Caco-2 (cell line): Measurements from ENCODE around the gene ATG7. TPM values are rescaled to one million over a fixed set of nuclear protein-coding genes. Genes with fewer than 3 reads are reported as not detected.
"Not testable (repeated sequence)": the region's sequence is repeated elsewhere in the genome, so short reads cannot be mapped to it uniquely, and the experiment has no call there.

ENCODE experiments used
- BruUV-seq: library from RNA; stranded (reverse); fragments of 400-500 nt; replicated peaks from 2 replicates; lab custom pipeline; 2021; lab: Mats Ljungman, UMichigan
- CTCF ChIA-PET: fragments of 300-600 bp; sonication (Branson Sonifier 250); formaldehyde crosslinking; loops from one replicate; lab custom pipeline; 2022; ENCODE audit warnings: antibody characterized with exemption; lab: Charles Lee
- POLR2A ChIA-PET: fragments of 300-600 bp; sonication (Branson Sonifier 250); formaldehyde crosslinking; loops from one replicate; lab custom pipeline; 2022; ENCODE audit warnings: antibody characterized with exemption; lab: Charles Lee
- DNase-seq, 2 experiments: peaks; one replicate each; pipeline versions ENCODE4 v3.0.0 to v3.0.0-alpha.2; 2020 to 2022
- H3K27me3 ChIP-seq: replicated peaks from 2 replicates; pipeline ENCODE4 v1.6.0; 2011; ENCODE audit warnings: low read length; ENCODE audit not compliant: control insufficient read depth, insufficient read depth
- H3K36me3 ChIP-seq: 2 replicates; pipeline ENCODE4 v1.5.1; 2011; ENCODE audit warnings: low read length; ENCODE audit not compliant: control insufficient read depth, insufficient read depth
- H3K4me1 ChIP-seq: fragments of 250-450 bp; sonication (Bioruptor Pico); 2 replicates; pipeline ENCODE4 v1.5.1; 2020; ENCODE audit warnings: mild to moderate bottlenecking
- H3K4me3 ChIP-seq: 2 replicates; pipeline ENCODE4 v1.5.1; 2011; ENCODE audit warnings: low read depth, mild to moderate bottlenecking, control low read depth, low read length
- H3K9me3 ChIP-seq: fragments of 250-450 bp; sonication (Bioruptor Pico); 2 replicates; pipeline ENCODE4 v1.5.1; 2020; ENCODE audit warnings: mild to moderate bottlenecking, moderate library complexity
- H3K27ac Mint-ChIP-seq: one replicate; pipeline ENCODE4 v1.8.0; 2022; ENCODE audit warnings: mixed read lengths; ENCODE audit not compliant: unreplicated experiment
- H3K27me3 Mint-ChIP-seq: one replicate; pipeline ENCODE4 v1.8.0; 2022; ENCODE audit warnings: mixed read lengths; ENCODE audit not compliant: insufficient read depth, unreplicated experiment
- H3K36me3 Mint-ChIP-seq: one replicate; pipeline ENCODE4 v1.8.0; 2022; ENCODE audit warnings: mild to moderate bottlenecking, mixed read lengths; ENCODE audit not compliant: insufficient read depth, unreplicated experiment
- H3K4me1 Mint-ChIP-seq: one replicate; pipeline ENCODE4 v1.8.0; 2022; ENCODE audit warnings: low read depth, mixed read lengths; ENCODE audit not compliant: unreplicated experiment
- H3K4me3 Mint-ChIP-seq: one replicate; pipeline ENCODE4 v1.8.0; 2022; ENCODE audit warnings: mild to moderate bottlenecking, moderate library complexity, mixed read lengths; ENCODE audit not compliant: unreplicated experiment
- H3K9me3 Mint-ChIP-seq: one replicate; pipeline ENCODE4 v1.8.0; 2022; ENCODE audit warnings: mixed read lengths; ENCODE audit not compliant: unreplicated experiment
- CTCF ChIP-seq, 2 experiments: fragments of 200-600 bp in 1 of 2; IDR thresholded peaks; 1 replicate in 1 of 2; 2 replicates in 1 of 2; pipeline versions ENCODE4 v1.5.1 to v1.8.0; 2011 to 2022; ENCODE audit warnings: antibody characterized with exemption in 1 of 2, control low read depth in 1 of 2, inconsistent platforms in 1 of 2, low read depth in 1 of 2, low read length in 1 of 2, mild to moderate bottlenecking in 1 of 2, moderate library complexity in 1 of 2; ENCODE audit not compliant: insufficient read depth in 1 of 2, severe bottlenecking in 1 of 2, unreplicated experiment in 1 of 2
- intact Hi-C: fragments of 100-400 bp; cut with micrococcal nuclease; formaldehyde crosslinking; loops from one replicate; pipeline ENCODE4 v1.10.0; 2022; ENCODE audit not compliant: unreplicated experiment
- total RNA-seq: library from RNA; stranded (reverse); gene quantifications from 2 replicates; pipeline ENCODE4 v1.2.3, GENCODE V29; 2022

Gene ATG7
- total RNA-seq, 1 experiment from 2014 or later: 24.4 TPM

DNA sequence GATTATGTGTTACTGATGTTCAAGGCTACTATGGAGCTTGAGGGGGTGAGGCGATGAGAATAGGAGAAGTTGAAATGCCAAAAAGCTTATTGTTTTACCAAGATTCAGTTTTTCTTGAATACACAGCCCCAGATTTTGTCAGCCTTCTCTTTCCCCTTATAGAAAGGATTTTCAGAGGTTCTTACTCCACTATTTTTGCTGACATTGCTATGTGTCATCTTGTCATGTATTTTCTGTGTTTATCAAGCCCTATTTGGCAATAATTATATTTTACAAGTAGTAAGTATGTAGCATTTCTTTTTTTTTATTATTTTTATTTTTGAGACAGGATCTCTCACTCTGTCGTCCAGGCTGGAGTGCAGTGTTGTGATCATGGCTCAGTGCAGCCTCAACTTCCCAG is 133.1 kb downstream of the ATG7 start:
- H3K4me3 ChIP-seq: no peak overlapping the region
- H3K27me3 ChIP-seq: no peaks in the 10 kb centered on the region
- Mint-ChIP-seq H3K36me3 (peaks cover 17% of the 10 kb centered on the region), H3K27me3 (no peaks in the 10 kb centered on the region), H3K4me3 (no peak overlapping the region), H3K9me3 (peaks cover 42% of the 10 kb centered on the region), H3K4me1 (no peaks in the 10 kb centered on the region), H3K27ac (no peak overlapping the region)
- BruUV-seq: no TSS peak
- no peaks in the 10 kb centered on the region for H3K4me1 ChIP-seq
- CTCF ChIA-PET: no interaction called here
- intact Hi-C loops: no loop called here
- H3K9me3 ChIP-seq: peaks cover 7% of the 10 kb centered on the region; the same call in 1 of the 2 replicates
- DNase-seq: no peak
- POLR2A ChIA-PET: no interaction called here
- TF ChIP-seq CTCF (IDR thresholded peaks at IDR 0.05; ENCODE audit: insufficient read depth in 1 of 2, low read depth in 1 of 2, low read length in 1 of 2, severe bottlenecking in 1 of 2, unreplicated experiment in 1 of 2): no peak
- no peaks in the 10 kb centered on the region for H3K36me3 ChIP-seq

DNA sequence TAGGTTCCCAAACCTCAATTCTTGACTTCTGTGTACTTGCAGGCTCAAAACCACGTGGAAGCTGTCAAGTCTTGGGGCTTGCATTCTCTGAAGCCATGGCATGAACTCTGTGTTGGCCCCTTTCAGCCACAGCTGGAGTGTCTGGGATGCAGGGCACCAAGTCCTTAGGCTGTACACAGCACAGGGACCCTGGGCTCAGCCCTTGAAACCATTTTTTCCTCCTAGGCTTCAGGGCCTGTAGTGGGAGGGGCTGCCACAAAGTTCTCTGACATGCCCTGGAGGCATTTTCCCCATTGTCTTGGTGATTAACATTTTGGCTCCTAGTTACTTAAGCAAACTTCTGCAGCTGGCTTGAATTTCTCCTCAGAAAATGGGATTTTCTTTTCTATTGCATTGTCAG is 135.4 kb downstream of the ATG7 start:
- DNase-seq: no peak
- Histone ChIP-seq H3K4me3 (no peak overlapping the region), H3K9me3 (peaks cover 7% of the 10 kb centered on the region; the same call in 1 of the 2 replicates), H3K36me3 (no peaks in the 10 kb centered on the region), H3K4me1 (no peaks in the 10 kb centered on the region), H3K27me3 (no peaks in the 10 kb centered on the region)
- no peak overlapping the region for H3K27ac Mint-ChIP-seq
- no peaks in the 10 kb centered on the region for H3K27me3 Mint-ChIP-seq
- H3K9me3 Mint-ChIP-seq: peaks cover 49% of the 10 kb centered on the region
- no peak for TF ChIP-seq CTCF (IDR thresholded peaks at IDR 0.05; ENCODE audit: insufficient read depth in 1 of 2, low read depth in 1 of 2, low read length in 1 of 2, severe bottlenecking in 1 of 2, unreplicated experiment in 1 of 2)
- POLR2A ChIA-PET: no interaction called here
- no peaks in the 10 kb centered on the region for H3K4me1 Mint-ChIP-seq
- peaks cover 17% of the 10 kb centered on the region for H3K36me3 Mint-ChIP-seq
- CTCF ChIA-PET: no interaction called here
- BruUV-seq: no TSS peak
- intact Hi-C loops: no loop called here
- no peak overlapping the region for H3K4me3 Mint-ChIP-seq

DNA sequence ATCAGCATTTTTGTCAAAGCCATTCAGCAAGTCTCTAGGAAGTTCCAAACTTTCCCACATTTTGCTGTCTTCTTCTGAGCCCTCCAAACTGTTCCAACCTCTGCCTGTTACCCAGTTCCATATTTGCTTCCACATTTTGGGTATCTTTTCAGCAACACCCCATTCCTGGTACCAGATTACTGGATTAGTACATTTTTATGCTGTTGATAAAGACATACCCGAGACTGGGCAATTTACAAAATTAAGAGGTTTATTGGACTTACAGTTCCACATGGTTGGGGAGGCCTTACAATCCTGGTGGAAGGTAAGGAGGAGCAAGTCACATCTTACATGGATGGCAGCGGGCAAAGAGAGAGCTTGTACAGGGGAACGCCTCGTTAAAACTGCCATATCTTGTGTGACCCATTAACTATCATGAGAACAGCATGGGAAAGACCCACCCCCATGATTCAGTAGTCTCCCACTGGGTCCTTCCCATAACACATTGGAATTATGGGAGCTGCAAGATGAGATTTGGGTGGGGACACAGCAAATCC is 136.2 kb downstream of the ATG7 start:
- intact Hi-C loops, POLR2A ChIA-PET, H3K4me1 ChIP-seq, CTCF ChIA-PET, H3K4me3 Mint-ChIP-seq, H3K27me3 Mint-ChIP-seq, H3K4me1 Mint-ChIP-seq, H3K27me3 ChIP-seq, BruUV-seq, H3K36me3 ChIP-seq, H3K27ac Mint-ChIP-seq, H3K9me3 ChIP-seq, DNase-seq, H3K4me3 ChIP-seq: not testable (repeated sequence)
- peaks cover 51% of the 10 kb centered on the region for H3K9me3 Mint-ChIP-seq
- peaks cover 17% of the 10 kb centered on the region for H3K36me3 Mint-ChIP-seq
